ENCODE measurements around the gene DNAJC5G.

GRCh38 chr2:27297195-27297594 is 22.0 kb downstream of the DNAJC5G start:
- TF ChIP-seq EZH2 (IDR thresholded peaks at IDR 0.05; ENCODE audit: low read length, missing control alignments) (no peak), CTCF (conservative IDR thresholded peaks at IDR 0.05 in 1 of 2, IDR thresholded peaks at IDR 0.05 in 1 of 2; ENCODE audit: low read depth in 1 of 2, low read length in 2 of 2) (no peak)

All from fibroblast of lung (primary cell).